ENCODE measurements around the gene TNS1.

- no peak for TF ChIP-seq L3MBTL2 (IDR thresholded peaks at IDR 0.05)
- TF ChIP-seq BHLHE40 (IDR thresholded peaks at IDR 0.05; ENCODE audit: low read length) = no peak
- TF ChIP-seq SREBF1 (IDR thresholded peaks at IDR 0.05; ENCODE audit: borderline replicate concordance, low read depth, low read length) = no peak
- no peak for TF ChIP-seq ZNF830 (CRISPR knock-in tag; IDR thresholded peaks at IDR 0.05)
- no peak for TF ChIP-seq E2F4 (CRISPR knock-in tag; IDR thresholded peaks at IDR 0.05; ENCODE audit: low read depth)
- no peak for TF ChIP-seq MAX (CRISPR knock-in tag; IDR thresholded peaks at IDR 0.05)
- no peak for TF ChIP-seq ETV6 (IDR thresholded peaks at IDR 0.05; ENCODE audit: borderline replicate concordance in 1 of 2, low read depth in 2 of 2, low read length in 1 of 2)
- TF ChIP-seq ETV6 (CRISPR knock-in tag; IDR thresholded peaks at IDR 0.05; ENCODE audit: borderline replicate concordance) = no peak
- no peak for TF ChIP-seq JUND (IDR thresholded peaks at IDR 0.05; ENCODE audit: borderline replicate concordance, low read depth, low read length)
- no peak for TF ChIP-seq JUND (tag; IDR thresholded peaks at IDR 0.05; ENCODE audit: borderline replicate concordance, low read depth, low read length)
- no peak for TF ChIP-seq RFX5 (IDR thresholded peaks at IDR 0.05; ENCODE audit: low read depth, low read length)
- no peak for TF ChIP-seq MYC (IDR thresholded peaks at IDR 0.05; ENCODE audit: low read depth, low read length)
- TF ChIP-seq MYC (CRISPR knock-in tag; IDR thresholded peaks at IDR 0.05; ENCODE audit: borderline replicate concordance, low read depth) = no peak
- no peak for TF ChIP-seq NONO (IDR thresholded peaks at IDR 0.05; ENCODE audit: low read depth in 2 of 2, low read length in 1 of 2)
- TF ChIP-seq PBX2 (CRISPR knock-in tag; IDR thresholded peaks at IDR 0.05; ENCODE audit: low read depth) = no peak
- no peak for TF ChIP-seq PBX2 (tag; conservative IDR thresholded peaks at IDR 0.05; ENCODE audit: low read depth)
- TF ChIP-seq FOXO4 (CRISPR knock-in tag; IDR thresholded peaks at IDR 0.05) = no peak
- no peak for TF ChIP-seq NR2C2 (CRISPR knock-in tag; IDR thresholded peaks at IDR 0.05)
- no peak for TF ChIP-seq NR2C2 (tag; IDR thresholded peaks at IDR 0.05)
Measured at GRCh38 chr2:217935235-217935879, 67.4 kb downstream of the TNS1 start.

Measured in K562 (cell line).